Natural killer cell (primary cell): ENCODE data around the gene ELK4. TPM values are rescaled to one million over a fixed set of nuclear protein-coding genes. Genes with fewer than 3 reads are reported as not detected.

ENCODE experiments used
- ATAC-seq, 3 donors: fragments of 150-1000 bp in 2 of 3; fragments of 200-7000 bp in 1 of 3; cut with Tn5 transposase; 1 replicate in 1 of 3; 2 replicates in 2 of 3; pipeline ENCODE4 v1.10.0; 2021; ENCODE audit warnings: mild to moderate bottlenecking in 2 of 3, moderate library complexity in 2 of 3
- DNase-seq, 2 donors: peaks; one replicate each; pipeline versions ENCODE4 v3.0.0 to v3.0.0-alpha.2; 2013 to 2021; ENCODE audit warnings: mixed read lengths in 1 of 2
- H3K27ac ChIP-seq: one replicate; pipeline ENCODE4 v1.5.1; 2013; ENCODE audit warnings: mild to moderate bottlenecking, low read length
- H3K27me3 ChIP-seq: one replicate; pipeline ENCODE4 v1.6.1; 2013; ENCODE audit warnings: low read length; ENCODE audit not compliant: control insufficient read depth, insufficient read depth
- H3K36me3 ChIP-seq: one replicate; pipeline ENCODE4 v1.6.1; 2013; ENCODE audit warnings: low read length; ENCODE audit not compliant: control insufficient read depth, insufficient read depth
- H3K4me1 ChIP-seq: one replicate; pipeline ENCODE4 v1.6.1; 2013; ENCODE audit warnings: low read length; ENCODE audit not compliant: control insufficient read depth, insufficient read depth
- H3K4me3 ChIP-seq: one replicate; pipeline ENCODE4 v1.5.1; 2013; ENCODE audit warnings: low read length
- H3K9me3 ChIP-seq: one replicate; pipeline ENCODE4 v1.6.1; 2013; ENCODE audit warnings: low read length; ENCODE audit not compliant: control insufficient read depth, insufficient read depth
- H3K27ac Mint-ChIP-seq, 2 donors: one replicate each; pipeline ENCODE4 v1.8.0; 2022; ENCODE audit warnings: mild to moderate bottlenecking in 2 of 2, mixed read lengths in 2 of 2, moderate library complexity in 1 of 2
- H3K27me3 Mint-ChIP-seq, 2 donors: one replicate each; pipeline ENCODE4 v1.8.0; 2022; ENCODE audit warnings: low read depth in 2 of 2, mixed read lengths in 2 of 2
- H3K36me3 Mint-ChIP-seq: one replicate; pipeline ENCODE4 v1.8.0; 2022; ENCODE audit warnings: mixed read lengths
- H3K4me1 Mint-ChIP-seq, 2 donors: one replicate each; pipeline ENCODE4 v1.8.0; 2022; ENCODE audit warnings: mixed read lengths in 2 of 2
- H3K4me3 Mint-ChIP-seq: one replicate; pipeline ENCODE4 v1.8.0; 2022; ENCODE audit warnings: mild to moderate bottlenecking, moderate library complexity, mixed read lengths
- H3K9me3 Mint-ChIP-seq, 2 donors: one replicate each; pipeline ENCODE4 v1.8.0; 2022; ENCODE audit warnings: mixed read lengths in 2 of 2
- WGBS: methylation state at CpG from one replicate; pipeline ENCODE4 v1.1.7; 2013; ENCODE audit warnings: missing lambda C conversion rate; ENCODE audit not compliant: insufficient coverage; 5-methylcytosine and 5-hydroxymethylcytosine counted together
- intact Hi-C: fragments of 100-400 bp; cut with micrococcal nuclease; formaldehyde crosslinking; loops from one replicate; pipeline ENCODE4 v1.14.2; 2022
- total RNA-seq, 4 donors: library from RNA; stranded (reverse); fragments of 120-200 nt in 1 of 4; gene quantifications; one replicate each; pipeline versions ENCODE4 v1.2.3 to v1.2.4, GENCODE V29; 2013 to 2022
- TF ChIP-seq, protein P1 (sequence below): fragments of 200-600 bp; IDR thresholded peaks from one replicate; pipeline ENCODE4 v1.8.0; 2022; ENCODE audit warnings: antibody characterized with exemption

The ELK4 gene
- total RNA-seq, 3 donors from 2014 or later (not counting 1 experiment from before 2014, with no cell fraction given): 107 to 155 (median 139) TPM

DNA sequence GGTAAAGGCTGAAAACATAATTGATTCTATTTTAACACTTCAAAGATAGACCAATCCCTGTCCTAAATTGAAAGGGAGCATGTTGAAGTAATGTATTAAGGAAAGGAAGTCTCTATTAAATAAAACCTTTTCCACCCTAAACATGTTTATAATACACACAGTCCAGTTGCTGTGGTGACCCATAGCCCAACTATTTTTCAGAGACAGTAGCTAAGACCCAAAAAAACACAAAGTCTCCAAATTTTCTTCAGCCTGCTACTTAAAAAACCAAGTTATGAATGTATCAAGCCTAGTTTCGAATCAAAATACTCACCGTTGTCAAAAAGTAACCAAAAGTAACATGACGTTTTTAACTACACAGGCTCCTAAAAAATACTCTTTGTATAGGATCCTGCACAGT lies 1.6 kb downstream of the ELK4 start:
- TF ChIP-seq, protein P1, sequence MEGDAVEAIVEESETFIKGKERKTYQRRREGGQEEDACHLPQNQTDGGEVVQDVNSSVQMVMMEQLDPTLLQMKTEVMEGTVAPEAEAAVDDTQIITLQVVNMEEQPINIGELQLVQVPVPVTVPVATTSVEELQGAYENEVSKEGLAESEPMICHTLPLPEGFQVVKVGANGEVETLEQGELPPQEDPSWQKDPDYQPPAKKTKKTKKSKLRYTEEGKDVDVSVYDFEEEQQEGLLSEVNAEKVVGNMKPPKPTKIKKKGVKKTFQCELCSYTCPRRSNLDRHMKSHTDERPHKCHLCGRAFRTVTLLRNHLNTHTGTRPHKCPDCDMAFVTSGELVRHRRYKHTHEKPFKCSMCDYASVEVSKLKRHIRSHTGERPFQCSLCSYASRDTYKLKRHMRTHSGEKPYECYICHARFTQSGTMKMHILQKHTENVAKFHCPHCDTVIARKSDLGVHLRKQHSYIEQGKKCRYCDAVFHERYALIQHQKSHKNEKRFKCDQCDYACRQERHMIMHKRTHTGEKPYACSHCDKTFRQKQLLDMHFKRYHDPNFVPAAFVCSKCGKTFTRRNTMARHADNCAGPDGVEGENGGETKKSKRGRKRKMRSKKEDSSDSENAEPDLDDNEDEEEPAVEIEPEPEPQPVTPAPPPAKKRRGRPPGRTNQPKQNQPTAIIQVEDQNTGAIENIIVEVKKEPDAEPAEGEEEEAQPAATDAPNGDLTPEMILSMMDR: no peak
- H3K4me1 ChIP-seq: peaks cover 29% of the 10 kb centered on the region
- intact Hi-C loops: loop anchor here (5.0 kb wide), 1 partner anchor 343 kb away; no protein-coding TSS in a partner anchor
- Mint-ChIP-seq H3K27ac (peak overlapping the region; percentile 97 to 99), H3K27me3 (no peaks in the 10 kb centered on the region), H3K4me1 (peaks cover 42 to 53% of the 10 kb centered on the region in 2 donors), H3K9me3 (no peaks in the 10 kb centered on the region), H3K4me3 (peak overlapping the region; percentile 97), H3K36me3 (no peaks in the 10 kb centered on the region)
- peaks cover 4% of the 10 kb centered on the region for H3K36me3 ChIP-seq
- ATAC-seq: no peak
- no peaks in the 10 kb centered on the region for H3K27me3 ChIP-seq
- no peaks in the 10 kb centered on the region for H3K9me3 ChIP-seq
- WGBS: 10% methylated on average over 3 of the region's 3 CpGs
- peak overlapping the region; percentile 71 for H3K4me3 ChIP-seq
- DNase-seq: peak in 1 of 2 donors; percentile 26
- peak overlapping the region; percentile 89 for H3K27ac ChIP-seq

DNA sequence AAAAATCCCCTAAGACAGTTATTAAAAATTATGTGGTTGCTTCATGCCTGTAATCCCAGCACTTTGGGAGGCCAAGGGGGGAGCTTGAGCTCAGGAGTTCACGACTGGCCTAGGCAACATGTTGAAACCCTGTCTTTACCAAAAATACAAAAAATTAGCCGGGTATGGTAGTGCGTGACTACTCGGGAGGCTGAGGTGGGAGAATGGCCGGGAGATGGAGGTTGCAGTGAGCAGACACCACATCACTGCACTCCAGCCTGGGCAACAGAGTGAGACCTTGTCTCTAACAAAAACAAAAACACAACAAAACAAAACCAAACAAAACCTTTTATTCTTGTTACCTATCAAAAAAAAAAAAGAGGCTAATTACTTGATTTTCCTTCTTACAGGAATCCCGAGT lies 2.1 kb downstream of the ELK4 start:
- WGBS: 50% methylated on average over 2 of the region's 6 CpGs
- TF ChIP-seq, protein P1: no peak
- Mint-ChIP-seq H3K27me3 (no peaks in the 10 kb centered on the region), H3K27ac (peak overlapping the region; percentile 97 to 99), H3K4me1 (peaks cover 47 to 58% of the 10 kb centered on the region in 2 donors), H3K9me3 (no peaks in the 10 kb centered on the region), H3K36me3 (no peaks in the 10 kb centered on the region), H3K4me3 (peak overlapping the region; percentile 97)
- Histone ChIP-seq H3K27me3 (no peaks in the 10 kb centered on the region), H3K9me3 (no peaks in the 10 kb centered on the region), H3K4me1 (peaks cover 29% of the 10 kb centered on the region), H3K27ac (peak overlapping the region; percentile 89), H3K4me3 (no peak overlapping the region), H3K36me3 (peaks cover 4% of the 10 kb centered on the region)
- DNase-seq: peak in 1 of 2 donors; percentile 45
- intact Hi-C loops: loop anchor here (5.0 kb wide), 1 partner anchor 342 kb away; no protein-coding TSS in a partner anchor
- no peak for ATAC-seq

DNA sequence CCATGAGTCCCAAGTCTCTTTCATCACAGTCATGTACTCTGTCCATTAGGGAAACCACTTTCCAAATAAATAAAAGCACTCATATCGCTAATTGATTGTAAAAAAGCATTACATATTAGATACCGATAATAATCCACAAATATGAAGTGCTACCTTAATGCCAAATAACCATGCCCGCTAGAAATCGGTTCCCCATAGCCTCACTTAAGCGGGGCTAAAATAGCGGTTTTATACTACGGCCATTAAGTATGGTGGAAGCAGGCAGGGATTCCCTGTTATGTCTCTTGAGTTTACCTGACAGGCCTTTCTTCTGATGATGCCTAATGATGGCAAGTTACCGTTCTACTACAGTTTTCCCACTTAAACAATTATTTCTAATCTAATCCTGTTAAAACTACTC lies 3.9 kb downstream of the ELK4 start:
- H3K9me3 Mint-ChIP-seq: no peaks in the 10 kb centered on the region
- H3K36me3 ChIP-seq: peaks cover 4% of the 10 kb centered on the region
- ATAC-seq (no peak), DNase-seq (no peak)
- no peaks in the 10 kb centered on the region for H3K27me3 Mint-ChIP-seq
- peaks cover 58 to 62% of the 10 kb centered on the region in 2 donors for H3K4me1 Mint-ChIP-seq
- no peaks in the 10 kb centered on the region for H3K9me3 ChIP-seq
- WGBS: 91% methylated on average over 7 of the region's 8 CpGs
- H3K27ac Mint-ChIP-seq: peak overlapping the region; percentile 84 to 97
- intact Hi-C loops: no loop called here
- H3K4me3 ChIP-seq: no peak overlapping the region
- no peak overlapping the region for H3K4me3 Mint-ChIP-seq
- H3K27me3 ChIP-seq: no peaks in the 10 kb centered on the region
- H3K4me1 ChIP-seq: peaks cover 29% of the 10 kb centered on the region
- no peak overlapping the region for H3K27ac ChIP-seq
- H3K36me3 Mint-ChIP-seq: no peaks in the 10 kb centered on the region
- TF ChIP-seq, protein P1: no peak

DNA sequence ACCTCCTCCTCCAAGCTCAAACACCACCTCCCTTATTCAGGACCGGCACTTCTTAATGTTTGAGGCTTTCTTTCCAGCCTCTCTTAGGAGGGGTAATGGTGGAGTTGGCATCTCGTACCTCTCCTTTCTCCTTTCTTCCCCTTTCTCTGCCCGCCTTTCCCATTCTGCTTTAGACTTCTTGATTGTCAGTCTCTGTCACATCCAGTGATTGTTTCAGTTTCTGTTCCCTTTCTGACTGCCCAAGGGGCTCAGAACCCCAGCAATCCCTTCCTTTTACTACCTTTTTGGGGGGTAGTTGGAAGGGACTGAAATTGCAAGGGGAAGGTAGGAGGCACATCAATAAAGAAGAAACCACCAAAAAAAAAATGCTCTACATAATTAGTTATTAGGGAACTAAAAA lies 5.6 kb downstream of the ELK4 start:
- Histone ChIP-seq H3K27me3 (no peaks in the 10 kb centered on the region), H3K4me1 (peaks cover 24% of the 10 kb centered on the region), H3K27ac (peak overlapping the region; percentile 33), H3K9me3 (no peaks in the 10 kb centered on the region), H3K4me3 (no peak overlapping the region), H3K36me3 (peaks cover 13% of the 10 kb centered on the region)
- DNase-seq (no peak), ATAC-seq (no peak)
- peak overlapping the region; percentile 73 to 84 for H3K27ac Mint-ChIP-seq
- H3K4me1 Mint-ChIP-seq: peaks cover 52 to 54% of the 10 kb centered on the region in 2 donors
- no peaks in the 10 kb centered on the region for H3K9me3 Mint-ChIP-seq
- TF ChIP-seq, protein P1: no peak
- intact Hi-C loops: no loop called here
- no peaks in the 10 kb centered on the region for H3K36me3 Mint-ChIP-seq
- H3K27me3 Mint-ChIP-seq: no peaks in the 10 kb centered on the region
- WGBS: 60% methylated on average over 1 of the region's 3 CpGs
- no peak overlapping the region for H3K4me3 Mint-ChIP-seq
